ENCODE data around the gene HELZ. TPM values are rescaled to one million over a fixed set of nuclear protein-coding genes. Genes with fewer than 3 reads are reported as not detected.

HELZ gene
- total RNA-seq, 1 donor from 2014 or later, result 51.1 TPM

GRCh38 chr17:67123699-67124098 lies 121.3 kb downstream of the HELZ start:
- Histone ChIP-seq H3K4me3 (ENCODE audit: low read depth, low read length) (no peak overlapping the region), H3K36me3 (ENCODE audit: control insufficient read depth, insufficient read depth, low read length) (peaks cover 11% of the 10 kb centered on the region), H3K27me3 (ENCODE audit: control insufficient read depth, insufficient read depth, low read length) (no peaks in the 10 kb centered on the region)
- no peak for DNase-seq (ENCODE audit: low read depth)
- TF ChIP-seq CTCF (IDR thresholded peaks at IDR 0.05; ENCODE audit: insufficient read depth, low read length, severe bottlenecking), result no peak
- no peak for FAIRE-seq

GRCh38 chr17:67121316-67121891 lies 123.6 kb downstream of the HELZ start:
- TF ChIP-seq CTCF (IDR thresholded peaks at IDR 0.05; ENCODE audit: insufficient read depth, low read length, severe bottlenecking), result no peak
- DNase-seq (ENCODE audit: low read depth) (no peak), FAIRE-seq (no peak)
- Histone ChIP-seq H3K27me3 (ENCODE audit: control insufficient read depth, insufficient read depth, low read length) (no peaks in the 10 kb centered on the region), H3K36me3 (ENCODE audit: control insufficient read depth, insufficient read depth, low read length) (peaks cover 10% of the 10 kb centered on the region), H3K4me3 (ENCODE audit: low read depth, low read length) (no peak overlapping the region)

GRCh38 chr17:67119102-67119501 lies 125.9 kb downstream of the HELZ start:
- Histone ChIP-seq H3K4me3 (ENCODE audit: low read depth, low read length) (no peak overlapping the region), H3K36me3 (ENCODE audit: control insufficient read depth, insufficient read depth, low read length) (peaks cover 8% of the 10 kb centered on the region), H3K27me3 (ENCODE audit: control insufficient read depth, insufficient read depth, low read length) (no peaks in the 10 kb centered on the region)
- FAIRE-seq (no peak), DNase-seq (ENCODE audit: low read depth) (no peak)
- TF ChIP-seq CTCF (IDR thresholded peaks at IDR 0.05; ENCODE audit: insufficient read depth, low read length, severe bottlenecking), result no peak

- no peaks in the 10 kb centered on the region for H3K27me3 ChIP-seq (ENCODE audit: control insufficient read depth, insufficient read depth, low read length)
- FAIRE-seq (no peak), DNase-seq (ENCODE audit: low read depth) (no peak)
- no peak for TF ChIP-seq CTCF (IDR thresholded peaks at IDR 0.05; ENCODE audit: insufficient read depth, low read length, severe bottlenecking)
- peaks cover 9% of the 10 kb centered on the region for H3K36me3 ChIP-seq (ENCODE audit: control insufficient read depth, insufficient read depth, low read length)
- no peak overlapping the region for H3K4me3 ChIP-seq (ENCODE audit: low read depth, low read length)
These were observed 128.9 kb downstream of the HELZ start for GRCh38 chr17:67116045-67116575.

GRCh38 chr17:67115401-67115800 lies 129.6 kb downstream of the HELZ start:
- Histone ChIP-seq H3K27me3 (ENCODE audit: control insufficient read depth, insufficient read depth, low read length) (no peaks in the 10 kb centered on the region), H3K4me3 (ENCODE audit: low read depth, low read length) (no peak overlapping the region), H3K36me3 (ENCODE audit: control insufficient read depth, insufficient read depth, low read length) (peaks cover 9% of the 10 kb centered on the region)
- TF ChIP-seq CTCF (IDR thresholded peaks at IDR 0.05; ENCODE audit: insufficient read depth, low read length, severe bottlenecking), result no peak
- FAIRE-seq (no peak), DNase-seq (ENCODE audit: low read depth) (no peak)

- DNase-seq (ENCODE audit: low read depth) (no peak), FAIRE-seq (no peak)
- H3K4me3 ChIP-seq (ENCODE audit: low read depth, low read length), result no peak overlapping the region
- no peaks in the 10 kb centered on the region for H3K27me3 ChIP-seq (ENCODE audit: control insufficient read depth, insufficient read depth, low read length)
- no peak for TF ChIP-seq CTCF (IDR thresholded peaks at IDR 0.05; ENCODE audit: insufficient read depth, low read length, severe bottlenecking)
- peaks cover 10% of the 10 kb centered on the region for H3K36me3 ChIP-seq (ENCODE audit: control insufficient read depth, insufficient read depth, low read length)
These were observed 131.5 kb downstream of the HELZ start for GRCh38 chr17:67113486-67113885.

All from bronchial epithelial cell (primary cell).